Vagina (tissue), 2 donors: ENCODE data around the gene FBXO48. TPM values are rescaled to one million over a fixed set of nuclear protein-coding genes. Genes with fewer than 3 reads are reported as not detected.
A peak's percentile ranks its signal among the peaks of the same experiment; 100 is the strongest.
"Not testable (repeated sequence)": the region's sequence is repeated elsewhere in the genome, so short reads cannot be mapped to it uniquely, and the experiment has no call there.

Experiments
- DNase-seq, 2 donors: peaks; one replicate each; pipeline ENCODE4 v3.0.0-alpha.2; 2017; ENCODE audit errors: extremely low spot score in 2 of 2
- H3K27ac ChIP-seq: fragments of 200-600 bp; sonication (generic); one replicate; pipeline ENCODE4 v1.5.1; 2019
- H3K27me3 ChIP-seq: fragments of 200-600 bp; sonication (generic); one replicate; pipeline ENCODE4 v1.5.1; 2019
- H3K36me3 ChIP-seq, 2 donors: fragments of 200-600 bp; sonication (generic); one replicate each; pipeline ENCODE4 v1.5.1; 2017 to 2019
- H3K4me1 ChIP-seq: fragments of 200-600 bp; sonication (generic); one replicate; pipeline ENCODE4 v1.5.1; 2019
- H3K4me3 ChIP-seq, 2 donors: fragments of 200-600 bp; sonication (generic); 1 replicate in 1 of 2; 2 replicates in 1 of 2; pipeline ENCODE4 v1.5.1; 2016 to 2019
- H3K9me3 ChIP-seq: fragments of 200-600 bp; sonication (generic); one replicate; pipeline ENCODE4 v1.5.1; 2019
- CTCF ChIP-seq, 3 experiments: fragments of 450-650 bp in 2 of 3; fragments of 200-600 bp in 1 of 3; sonication (generic) in 1 of 3; IDR thresholded peaks; one replicate each; pipeline ENCODE4 v1.5.1; 2017 to 2019; ENCODE audit warnings: antibody characterized with exemption in 3 of 3, mild to moderate bottlenecking in 2 of 3, moderate library complexity in 2 of 3
- POLR2A ChIP-seq, 2 donors: fragments of 450-650 bp; IDR thresholded peaks; one replicate each; pipeline ENCODE4 v1.6.1; 2017; ENCODE audit warnings: antibody characterized with exemption in 2 of 2, mild to moderate bottlenecking in 2 of 2, moderate library complexity in 2 of 2
- POLR2AphosphoS5 ChIP-seq, 2 donors: sonication (generic); formaldehyde crosslinking; IDR thresholded peaks; one replicate each; pipeline ENCODE4 v1.9.0; 2017; ENCODE audit warnings: antibody characterized with exemption in 2 of 2, mild to moderate bottlenecking in 2 of 2, low read depth in 1 of 2; ENCODE audit not compliant: insufficient read depth in 1 of 2
- intact Hi-C: fragments of 100-400 bp; cut with DNase I; formaldehyde crosslinking; loops from one replicate; pipeline ENCODE4 v1.15.1; 2023
- total RNA-seq: library from RNA; depleted of rRNA; stranded (reverse); fragments of >200 nt; gene quantifications from one replicate; pipeline ENCODE4 v1.2.3, GENCODE V29; 2016

The FBXO48 gene
- total RNA-seq, 1 donor from 2014 or later: 1.2 TPM

GRCh38 chr2:68448671-68449653, 18.1 kb downstream of the FBXO48 start:
- no peak overlapping the region for H3K4me3 ChIP-seq
- H3K27ac ChIP-seq: no peak overlapping the region
- no peaks in the 10 kb centered on the region for H3K36me3 ChIP-seq
- no peaks in the 10 kb centered on the region for H3K4me1 ChIP-seq
- intact Hi-C loops: loop anchor here (5.0 kb wide), 1 partner anchor 327 kb away; no protein-coding TSS in a partner anchor
- TF ChIP-seq POLR2AphosphoS5 (IDR thresholded peaks at IDR 0.05; ENCODE audit: insufficient read depth in 1 of 2, low read depth in 1 of 2): no peak
- no peak for TF ChIP-seq CTCF (IDR thresholded peaks at IDR 0.05)
- no peak for TF ChIP-seq POLR2A (IDR thresholded peaks at IDR 0.05)
- no peaks in the 10 kb centered on the region for H3K9me3 ChIP-seq
- no peak for DNase-seq
- H3K27me3 ChIP-seq: no peaks in the 10 kb centered on the region

- no peaks in the 10 kb centered on the region for H3K27me3 ChIP-seq
- intact Hi-C loops: loop anchor here (5.0 kb wide), 1 partner anchor 325 kb away; no protein-coding TSS in a partner anchor
- no peaks in the 10 kb centered on the region for H3K36me3 ChIP-seq
- H3K4me1 ChIP-seq: no peaks in the 10 kb centered on the region
- no peak overlapping the region for H3K4me3 ChIP-seq
- no peak overlapping the region for H3K27ac ChIP-seq
- TF ChIP-seq POLR2AphosphoS5 (IDR thresholded peaks at IDR 0.05; ENCODE audit: insufficient read depth in 1 of 2, low read depth in 1 of 2): no peak
- no peak for TF ChIP-seq CTCF (IDR thresholded peaks at IDR 0.05)
- TF ChIP-seq POLR2A (IDR thresholded peaks at IDR 0.05): no peak
- H3K9me3 ChIP-seq: no peaks in the 10 kb centered on the region
- DNase-seq: no peak
Observed at GRCh38 chr2:68447118-68447517, 20.0 kb downstream of the FBXO48 start.

GRCh38 chr2:68446425-68446824, 20.7 kb downstream of the FBXO48 start:
- DNase-seq, H3K36me3 ChIP-seq, H3K9me3 ChIP-seq, H3K4me3 ChIP-seq, H3K27me3 ChIP-seq, H3K4me1 ChIP-seq, H3K27ac ChIP-seq: not testable (repeated sequence)
- intact Hi-C loops: loop anchor here (5.0 kb wide), 1 partner anchor 324 kb away; no protein-coding TSS in a partner anchor

- Histone ChIP-seq H3K36me3 (no peaks in the 10 kb centered on the region), H3K27ac (no peak overlapping the region), H3K27me3 (no peaks in the 10 kb centered on the region), H3K4me1 (peaks cover 1% of the 10 kb centered on the region), H3K9me3 (no peaks in the 10 kb centered on the region), H3K4me3 (no peak overlapping the region)
- no peak for TF ChIP-seq POLR2AphosphoS5 (IDR thresholded peaks at IDR 0.05; ENCODE audit: insufficient read depth in 1 of 2, low read depth in 1 of 2)
- no peak for TF ChIP-seq CTCF (IDR thresholded peaks at IDR 0.05)
- TF ChIP-seq POLR2A (IDR thresholded peaks at IDR 0.05): no peak
- DNase-seq: no peak
- intact Hi-C loops: loop anchor here (5.0 kb wide), 1 partner anchor 80 kb away; no protein-coding TSS in a partner anchor
Observed at GRCh38 chr2:68441994-68442322, 25.1 kb downstream of the FBXO48 start.

GRCh38 chr2:68441179-68441993, 25.7 kb downstream of the FBXO48 start:
- no peaks in the 10 kb centered on the region for H3K9me3 ChIP-seq
- TF ChIP-seq POLR2AphosphoS5 (IDR thresholded peaks at IDR 0.05; ENCODE audit: insufficient read depth in 1 of 2, low read depth in 1 of 2) (peak in 1 of 2 donors; percentile 49), POLR2A (IDR thresholded peaks at IDR 0.05) (no peak), CTCF (IDR thresholded peaks at IDR 0.05) (peak; percentile 83 to 97 (median 94))
- H3K27ac ChIP-seq: no peak overlapping the region
- peaks cover 7% of the 10 kb centered on the region for H3K4me1 ChIP-seq
- H3K4me3 ChIP-seq: no peak overlapping the region
- no peaks in the 10 kb centered on the region for H3K27me3 ChIP-seq
- intact Hi-C loops: loop anchor here (5.0 kb wide), 1 partner anchor 79 kb away; no protein-coding TSS in a partner anchor
- H3K36me3 ChIP-seq: no peaks in the 10 kb centered on the region
- DNase-seq: no peak
